Gastrocnemius medialis (tissue), 4 donors: Measurements from ENCODE around the gene NRXN2. TPM values are rescaled to one million over a fixed set of nuclear protein-coding genes. Genes with fewer than 3 reads are reported as not detected.
A peak's percentile ranks its signal among the peaks of the same experiment; 100 is the strongest.

Source experiments
- ATAC-seq, 2 donors: fragments of 150-250 bp; one replicate each; pipeline ENCODE4 v1.9.1; 2016
- DNase-seq, 2 donors: peaks; one replicate each; pipeline ENCODE4 v3.0.0-alpha.2; 2019
- H3K27ac ChIP-seq, 4 donors: fragments of 200-600 bp; sonication (generic); 1 replicate in 1 of 4; 2 replicates in 3 of 4; pipeline ENCODE4 v1.5.1; 2016 to 2018; ENCODE audit warnings: mild to moderate bottlenecking in 2 of 4, moderate library complexity in 1 of 4
- H3K27me3 ChIP-seq, 3 donors: fragments of 200-600 bp; sonication (generic) in 2 of 3; 1 replicate in 1 of 3; 2 replicates in 2 of 3; pipeline versions ENCODE4 v1.5.1 to v1.6.0; 2016 to 2019; ENCODE audit warnings: mild to moderate bottlenecking in 1 of 3, moderate library complexity in 1 of 3
- H3K36me3 ChIP-seq, 2 donors: fragments of 200-600 bp; sonication (generic) in 1 of 2; one replicate each; pipeline ENCODE4 v1.5.1; 2017 to 2018
- H3K4me1 ChIP-seq, 2 donors: fragments of 200-600 bp; sonication (generic) in 1 of 2; one replicate each; pipeline ENCODE4 v1.5.1; 2016 to 2017; ENCODE audit warnings: mild to moderate bottlenecking in 2 of 2
- H3K4me3 ChIP-seq, 4 donors: fragments of 200-600 bp; sonication (generic) in 3 of 4; 1 replicate in 1 of 4; 2 replicates in 3 of 4; pipeline ENCODE4 v1.5.1; 2016 to 2019; ENCODE audit warnings: mild to moderate bottlenecking in 2 of 4
- H3K9me3 ChIP-seq, 3 donors: fragments of 200-600 bp; sonication (generic) in 2 of 3; 1 replicate in 1 of 3; 2 replicates in 2 of 3; pipeline ENCODE4 v1.5.1; 2016 to 2019
- CTCF ChIP-seq, 5 experiments: fragments of 450-650 bp in 3 of 5; fragments of 200-600 bp in 2 of 5; sonication (generic) in 2 of 5; IDR thresholded peaks in 4 of 5; conservative IDR thresholded peaks in 1 of 5; 1 replicate in 4 of 5; 2 replicates in 1 of 5; pipeline ENCODE4 v1.5.1; 2016 to 2019; ENCODE audit warnings: antibody characterized with exemption in 5 of 5, mild to moderate bottlenecking in 3 of 5, moderate library complexity in 3 of 5
- POLR2A ChIP-seq, 2 donors: fragments of 450-650 bp; IDR thresholded peaks; one replicate each; pipeline ENCODE4 v1.6.1; 2017; ENCODE audit warnings: antibody characterized with exemption in 2 of 2, mild to moderate bottlenecking in 2 of 2, moderate library complexity in 2 of 2
- in situ Hi-C, 4 donors: fragments of 200-750 bp; cut with MboI; loops; one replicate each; pipeline versions ENCODE4 v1.15.0 to v1.8.0; 2017; ENCODE audit warnings: low sequenced_read_pairs in 4 of 4
- intact Hi-C: fragments of 100-400 bp; cut with DNase I; formaldehyde crosslinking; loops from one replicate; pipeline ENCODE4 v1.15.1; 2023; ENCODE audit warnings: low total_unique reads
- total RNA-seq, 4 donors: library from RNA; depleted of rRNA; stranded (reverse); fragments of >200 nt; gene quantifications; one replicate each; pipeline versions ENCODE4 v1.1.0 to v1.2.3, GENCODE V29; 2016

NRXN2 gene
- total RNA-seq, 4 donors from 2014 or later: 0.15 to 6.2 (median 1.8) TPM

GRCh38 chr11:64687204-64687603, 35.8 kb downstream of the NRXN2 start:
- ATAC-seq (peak; percentile 41 to 53), DNase-seq (peak; percentile 67 to 90)
- in situ Hi-C loops: no loop called here
- TF ChIP-seq POLR2A (IDR thresholded peaks at IDR 0.05) (no peak), CTCF (IDR thresholded peaks at IDR 0.05 in 4 of 5, conservative IDR thresholded peaks at IDR 0.05 in 1 of 5) (no peak)
- no peaks in the 10 kb centered on the region for H3K27me3 ChIP-seq
- H3K4me1 ChIP-seq: peaks cover 22 to 28% of the 10 kb centered on the region in 2 donors
- no peak overlapping the region for H3K4me3 ChIP-seq
- intact Hi-C loops: no loop called here
- H3K27ac ChIP-seq: peak overlapping the region; percentile 80 to 88 (median 81)
- no peaks in the 10 kb centered on the region for H3K36me3 ChIP-seq
- no peaks in the 10 kb centered on the region for H3K9me3 ChIP-seq

GRCh38 chr11:64686466-64687170, 36.4 kb downstream of the NRXN2 start:
- peaks cover 22 to 28% of the 10 kb centered on the region in 2 donors for H3K4me1 ChIP-seq
- DNase-seq: no peak
- no peak overlapping the region for H3K4me3 ChIP-seq
- no peak for ATAC-seq
- intact Hi-C loops: no loop called here
- TF ChIP-seq POLR2A (IDR thresholded peaks at IDR 0.05) (no peak), CTCF (IDR thresholded peaks at IDR 0.05 in 4 of 5, conservative IDR thresholded peaks at IDR 0.05 in 1 of 5) (no peak)
- in situ Hi-C loops: no loop called here
- no peaks in the 10 kb centered on the region for H3K36me3 ChIP-seq
- H3K27me3 ChIP-seq: no peaks in the 10 kb centered on the region
- no peaks in the 10 kb centered on the region for H3K9me3 ChIP-seq
- H3K27ac ChIP-seq: peak overlapping the region in 3 of 4 donors; percentile 5 to 80 (median 80)

- intact Hi-C loops: no loop called here
- no peak for DNase-seq
- TF ChIP-seq POLR2A (IDR thresholded peaks at IDR 0.05) (no peak), CTCF (IDR thresholded peaks at IDR 0.05 in 4 of 5, conservative IDR thresholded peaks at IDR 0.05 in 1 of 5) (no peak)
- Histone ChIP-seq H3K9me3 (no peaks in the 10 kb centered on the region), H3K36me3 (no peaks in the 10 kb centered on the region), H3K27ac (no peak overlapping the region), H3K4me1 (peaks cover 22 to 28% of the 10 kb centered on the region in 2 donors), H3K4me3 (no peak overlapping the region), H3K27me3 (no peaks in the 10 kb centered on the region)
- no peak for ATAC-seq
- in situ Hi-C loops: no loop called here
Observed at GRCh38 chr11:64685536-64685935, 37.5 kb downstream of the NRXN2 start.

- intact Hi-C loops: no loop called here
- DNase-seq (no peak), ATAC-seq (no peak)
- no peak overlapping the region for H3K4me3 ChIP-seq
- peaks cover 20 to 24% of the 10 kb centered on the region in 2 donors for H3K4me1 ChIP-seq
- TF ChIP-seq CTCF (IDR thresholded peaks at IDR 0.05 in 4 of 5, conservative IDR thresholded peaks at IDR 0.05 in 1 of 5) (no peak), POLR2A (IDR thresholded peaks at IDR 0.05) (no peak)
- in situ Hi-C loops: no loop called here
- H3K27ac ChIP-seq: no peak overlapping the region
- no peaks in the 10 kb centered on the region for H3K36me3 ChIP-seq
- H3K27me3 ChIP-seq: no peaks in the 10 kb centered on the region
- H3K9me3 ChIP-seq: no peaks in the 10 kb centered on the region
Observed at GRCh38 chr11:64684357-64684756, 38.6 kb downstream of the NRXN2 start.
